ENCODE data around the gene TIGD3. TPM values are rescaled to one million over a fixed set of nuclear protein-coding genes. Genes with fewer than 3 reads are reported as not detected.

TIGD3 gene
- total RNA-seq, 4 donors from 2014 or later = 0.27 to 0.67 TPM; not detected in 2

DNA sequence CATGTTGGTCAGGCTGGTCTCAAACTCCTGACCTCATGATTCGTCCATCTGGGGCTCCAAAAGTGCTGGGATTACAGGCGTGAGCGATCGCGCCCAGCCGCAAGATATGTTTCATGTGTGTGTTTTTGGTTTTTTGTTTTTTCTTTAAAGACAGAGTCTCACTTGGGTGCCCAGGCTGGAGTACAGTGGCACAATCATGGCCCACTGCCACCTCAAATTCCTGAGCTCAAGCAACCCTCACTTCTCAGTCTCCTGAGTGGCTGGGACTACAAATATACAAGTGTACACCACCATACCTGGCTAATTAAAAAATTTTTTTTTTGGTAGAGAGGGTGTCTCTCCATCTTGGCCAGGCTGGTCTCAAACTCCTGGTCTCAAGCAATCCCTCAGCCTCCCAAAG lies 8.4 kb downstream of the TIGD3 start:
- ATAC-seq = no peak
- no peaks in the 10 kb centered on the region for H3K9me3 ChIP-seq
- TF ChIP-seq, protein P1, sequence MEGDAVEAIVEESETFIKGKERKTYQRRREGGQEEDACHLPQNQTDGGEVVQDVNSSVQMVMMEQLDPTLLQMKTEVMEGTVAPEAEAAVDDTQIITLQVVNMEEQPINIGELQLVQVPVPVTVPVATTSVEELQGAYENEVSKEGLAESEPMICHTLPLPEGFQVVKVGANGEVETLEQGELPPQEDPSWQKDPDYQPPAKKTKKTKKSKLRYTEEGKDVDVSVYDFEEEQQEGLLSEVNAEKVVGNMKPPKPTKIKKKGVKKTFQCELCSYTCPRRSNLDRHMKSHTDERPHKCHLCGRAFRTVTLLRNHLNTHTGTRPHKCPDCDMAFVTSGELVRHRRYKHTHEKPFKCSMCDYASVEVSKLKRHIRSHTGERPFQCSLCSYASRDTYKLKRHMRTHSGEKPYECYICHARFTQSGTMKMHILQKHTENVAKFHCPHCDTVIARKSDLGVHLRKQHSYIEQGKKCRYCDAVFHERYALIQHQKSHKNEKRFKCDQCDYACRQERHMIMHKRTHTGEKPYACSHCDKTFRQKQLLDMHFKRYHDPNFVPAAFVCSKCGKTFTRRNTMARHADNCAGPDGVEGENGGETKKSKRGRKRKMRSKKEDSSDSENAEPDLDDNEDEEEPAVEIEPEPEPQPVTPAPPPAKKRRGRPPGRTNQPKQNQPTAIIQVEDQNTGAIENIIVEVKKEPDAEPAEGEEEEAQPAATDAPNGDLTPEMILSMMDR (IDR thresholded peaks at IDR 0.05) = no peak
- TF ChIP-seq POLR2A (IDR thresholded peaks at IDR 0.05) (no peak), EP300 (IDR thresholded peaks at IDR 0.05) (no peak), POLR2AphosphoS5 (IDR thresholded peaks at IDR 0.05) (no peak)
- no peak overlapping the region for H3K27ac ChIP-seq
- 75 to 88% methylated on average over 3 to 6 of the region's 6 CpGs for WGBS, 2 donors (ENCODE audit: low coverage in 1 of 2)
- H3K36me3 ChIP-seq = no peaks in the 10 kb centered on the region
- no peak overlapping the region for H3K4me3 ChIP-seq
- H3K27me3 ChIP-seq = no peaks in the 10 kb centered on the region
- H3K4me1 ChIP-seq = peaks cover 0 to 9% (median 0%) of the 10 kb centered on the region in 3 donors

DNA sequence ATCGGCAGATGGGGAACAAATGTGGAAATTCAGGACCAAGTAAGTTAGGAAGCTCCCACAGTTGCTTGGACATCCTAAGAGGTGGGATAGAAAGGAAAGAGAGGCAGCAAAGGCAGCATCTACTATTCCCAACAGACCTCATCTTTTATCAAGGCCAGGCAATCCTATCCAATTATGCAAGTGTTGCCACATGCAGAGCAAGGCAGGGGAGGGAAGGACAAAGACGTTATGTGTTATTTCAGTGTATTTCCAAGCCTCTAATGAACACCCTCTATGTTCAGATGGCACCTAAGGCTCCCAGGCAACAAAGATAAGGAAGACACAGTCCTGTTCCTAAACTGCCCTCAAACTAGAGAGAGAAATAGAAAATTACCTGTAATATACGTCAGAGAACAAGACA lies 9.2 kb downstream of the TIGD3 start:
- Histone ChIP-seq H3K27me3 (no peaks in the 10 kb centered on the region), H3K4me3 (no peak overlapping the region), H3K4me1 (peaks cover 0 to 9% (median 0%) of the 10 kb centered on the region in 3 donors), H3K27ac (no peak overlapping the region), H3K36me3 (no peaks in the 10 kb centered on the region), H3K9me3 (no peaks in the 10 kb centered on the region)
- 53 to 71% methylated on average over 2 of the region's 3 CpGs for WGBS, 2 donors (ENCODE audit: low coverage in 1 of 2)
- ATAC-seq = no peak
- TF ChIP-seq, protein P1 (IDR thresholded peaks at IDR 0.05) = no peak
- no peak for TF ChIP-seq EP300 (IDR thresholded peaks at IDR 0.05)
- no peak for TF ChIP-seq POLR2A (IDR thresholded peaks at IDR 0.05)
- no peak for TF ChIP-seq POLR2AphosphoS5 (IDR thresholded peaks at IDR 0.05)

DNA sequence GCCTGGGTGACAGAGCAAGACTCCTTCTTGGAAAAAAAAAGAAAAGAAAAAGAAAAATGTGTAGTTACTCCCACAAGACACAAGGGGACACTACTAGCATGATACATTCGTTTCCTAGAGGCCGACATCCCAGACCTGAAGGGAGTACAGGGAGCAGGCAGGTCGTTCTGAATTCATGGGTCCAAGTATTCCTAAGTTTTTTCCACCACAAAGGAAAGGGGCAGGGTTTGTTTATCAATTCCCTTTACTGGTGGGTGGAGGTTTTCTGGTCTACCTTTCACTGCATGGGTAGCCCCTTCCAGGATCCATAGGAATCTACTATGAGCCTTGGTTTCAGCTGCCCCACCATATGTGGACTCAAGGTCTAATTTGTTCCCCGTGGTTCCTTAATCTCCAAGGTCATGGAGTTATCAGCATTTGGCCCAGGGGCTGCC lies 11.8 kb downstream of the TIGD3 start:
- H3K9me3 ChIP-seq = no peaks in the 10 kb centered on the region

DNA sequence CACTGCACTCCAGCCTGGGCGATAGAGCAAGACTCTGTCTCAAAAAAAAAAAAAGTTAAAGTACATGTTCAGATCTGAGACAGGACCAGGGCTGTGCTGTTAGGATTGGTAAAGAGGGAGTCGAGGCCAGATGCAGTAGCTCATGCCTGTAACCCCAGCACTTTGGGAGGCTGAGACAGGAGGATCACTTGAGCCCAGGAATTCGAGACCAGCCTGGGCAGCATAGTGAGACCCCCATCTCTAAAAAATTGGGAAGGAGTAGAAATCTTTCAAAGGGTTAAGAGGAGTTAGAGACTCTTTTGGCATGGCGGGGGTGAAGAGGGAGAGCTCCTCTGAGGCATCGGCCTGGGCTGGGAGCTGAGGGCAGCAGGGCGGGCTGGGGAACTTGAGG lies 16.1 kb downstream of the TIGD3 start:
- peak overlapping the region in 1 of 4 donors; percentile 37 for H3K27ac ChIP-seq
- H3K36me3 ChIP-seq = no peaks in the 10 kb centered on the region
- ATAC-seq = no peak
- no peaks in the 10 kb centered on the region for H3K27me3 ChIP-seq
- 57 to 83% methylated on average over 1 to 4 of the region's 6 CpGs for WGBS, 2 donors (ENCODE audit: low coverage in 1 of 2)
- TF ChIP-seq, protein P1 (IDR thresholded peaks at IDR 0.05) = no peak
- no peak for TF ChIP-seq EP300 (IDR thresholded peaks at IDR 0.05)
- TF ChIP-seq POLR2A (IDR thresholded peaks at IDR 0.05) = no peak
- no peak for TF ChIP-seq POLR2AphosphoS5 (IDR thresholded peaks at IDR 0.05)
- H3K4me1 ChIP-seq = peaks cover 0 to 9% (median 0%) of the 10 kb centered on the region in 3 donors
- no peak overlapping the region for H3K4me3 ChIP-seq
- no peaks in the 10 kb centered on the region for H3K9me3 ChIP-seq

More for the DNA sequence above, 11.8 kb downstream of the TIGD3 start:
- 4 to 5% methylated on average over 3 to 4 of the region's 4 CpGs for WGBS, 2 donors (ENCODE audit: low coverage in 1 of 2)
- Histone ChIP-seq H3K27me3 (no peaks in the 10 kb centered on the region), H3K27ac (no peak overlapping the region), H3K4me1 (peaks cover 0 to 9% (median 0%) of the 10 kb centered on the region in 3 donors), H3K4me3 (no peak overlapping the region), H3K36me3 (no peaks in the 10 kb centered on the region)
- ATAC-seq = peak; percentile 79
- no peak for TF ChIP-seq POLR2AphosphoS5 (IDR thresholded peaks at IDR 0.05)
- TF ChIP-seq, protein P1 (IDR thresholded peaks at IDR 0.05) = peak in 3 of 4 experiments; percentile 82 to 87 (median 83)

DNA sequence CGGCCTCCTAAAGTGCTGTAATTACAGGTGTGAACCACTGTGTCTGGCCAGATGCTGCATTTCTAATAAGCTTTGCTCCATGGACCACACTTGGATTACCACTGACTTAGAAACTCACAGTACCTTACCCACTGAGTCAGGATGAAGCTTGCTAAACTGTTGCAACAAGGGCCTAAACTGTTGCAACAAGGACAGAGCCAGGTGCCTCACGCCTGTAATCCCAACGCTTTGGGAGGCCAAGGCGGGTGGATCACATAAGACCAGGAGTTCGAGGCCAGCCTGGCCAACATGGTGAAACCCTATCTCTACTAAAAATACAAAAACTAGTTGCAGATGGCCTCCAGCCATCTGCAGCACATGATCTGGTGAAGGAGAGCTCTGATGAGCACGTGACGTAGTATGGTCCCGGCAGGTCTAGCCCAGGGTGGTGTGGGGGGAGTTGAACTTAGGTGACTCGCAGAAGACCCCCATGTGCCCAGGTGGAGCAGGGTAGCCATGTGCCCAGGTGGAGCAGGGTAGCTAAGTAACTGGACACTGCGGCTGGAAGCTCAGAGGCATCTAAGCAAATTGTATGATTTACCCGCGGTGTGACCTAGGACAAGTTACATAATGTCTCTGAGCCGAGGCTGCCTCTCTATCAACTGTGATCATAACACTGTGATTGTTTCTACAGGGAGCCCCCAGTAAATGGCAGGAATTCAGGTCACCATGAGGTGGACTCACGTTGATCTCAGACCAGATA lies 19.5 kb downstream of the TIGD3 start:
- WGBS, 2 donors (ENCODE audit: low coverage in 1 of 2) = 78 to 80% methylated on average over 4 to 14 of the region's 14 CpGs
- Histone ChIP-seq H3K4me3 (no peak overlapping the region), H3K4me1 (no peaks in the 10 kb centered on the region), H3K27ac (no peak overlapping the region), H3K27me3 (no peaks in the 10 kb centered on the region), H3K9me3 (no peaks in the 10 kb centered on the region), H3K36me3 (peaks cover 0 to 4% of the 10 kb centered on the region in 2 donors)
- TF ChIP-seq, protein P1 (IDR thresholded peaks at IDR 0.05) = no peak
- TF ChIP-seq POLR2A (IDR thresholded peaks at IDR 0.05) = no peak
- no peak for TF ChIP-seq EP300 (IDR thresholded peaks at IDR 0.05)
- no peak for TF ChIP-seq POLR2AphosphoS5 (IDR thresholded peaks at IDR 0.05)
- ATAC-seq = no peak

All from gastroesophageal sphincter (tissue), 4 donors.